GM21576 (cell line): ENCODE results near the gene CASP1.

Source experiments
- ATAC-seq: cut with Tn5 transposase; IDR thresholded peaks from one replicate; pipeline ENCODE4 v1.9.1; 2021; ENCODE audit warnings: mild to moderate bottlenecking, moderate library complexity; ENCODE audit not compliant: unreplicated experiment

CASP1 gene

GRCh38 chr11:104995001-104995408, 39.9 kb downstream of the CASP1 start:
- ATAC-seq: no peak

GRCh38 chr11:104992781-104993180, 42.2 kb downstream of the CASP1 start:
- ATAC-seq: no peak

GRCh38 chr11:104991994-104992393, 43.0 kb downstream of the CASP1 start:
- no peak for ATAC-seq

GRCh38 chr11:104984808-104985207, 50.1 kb downstream of the CASP1 start:
- ATAC-seq: no peak

- no peak for ATAC-seq
Observed at GRCh38 chr11:104979839-104980238, 55.1 kb downstream of the CASP1 start.
